Measurements from ENCODE around the gene CACNB2.

The CACNB2 gene

GRCh38 chr10:18140149-18140956 lies at the start of gene CACNB2:
Gene CACNB2 (plus strand): TSS chr10:18140424.
- peak; percentile 84 for DNase-seq

- DNase-seq, result no peak
Measured at GRCh38 chr10:18094332-18094731, 45.9 kb upstream of the CACNB2 start.

- DNase-seq, result no peak
Measured at GRCh38 chr10:18094793-18095192, 45.4 kb upstream of the CACNB2 start.

GRCh38 chr10:18097524-18097923 lies 42.7 kb upstream of the CACNB2 start:
- no peak for DNase-seq

GRCh38 chr10:18098201-18098600 lies 42.0 kb upstream of the CACNB2 start:
- no peak for DNase-seq

GRCh38 chr10:18099415-18099814 lies 40.8 kb upstream of the CACNB2 start:
- no peak for DNase-seq

GRCh38 chr10:18100669-18101068 lies 39.6 kb upstream of the CACNB2 start:
- DNase-seq, result no peak

- no peak for DNase-seq
Measured at GRCh38 chr10:18102404-18102803, 37.8 kb upstream of the CACNB2 start.

GRCh38 chr10:18104223-18104872 lies 35.9 kb upstream of the CACNB2 start:
- no peak for DNase-seq

GRCh38 chr10:18109341-18109870 lies 30.8 kb upstream of the CACNB2 start:
- no peak for DNase-seq

GRCh38 chr10:18113881-18114280 lies 26.3 kb upstream of the CACNB2 start:
- DNase-seq, result no peak

- DNase-seq, result no peak
Measured at GRCh38 chr10:18117276-18117675, 22.9 kb upstream of the CACNB2 start.

- DNase-seq, result no peak
Measured at GRCh38 chr10:18122753-18123152, 17.5 kb upstream of the CACNB2 start.

GRCh38 chr10:18133046-18133445 lies 7.2 kb upstream of the CACNB2 start:
- DNase-seq, result no peak

GRCh38 chr10:18134509-18134908 lies 5.7 kb upstream of the CACNB2 start:
- no peak for DNase-seq

- DNase-seq, result no peak
Measured at GRCh38 chr10:18134921-18135320, 5.3 kb upstream of the CACNB2 start.

GRCh38 chr10:18136073-18136791 lies 4.0 kb upstream of the CACNB2 start:
- no peak for DNase-seq

- no peak for DNase-seq
Measured at GRCh38 chr10:18137111-18137510, 3.1 kb upstream of the CACNB2 start.

GRCh38 chr10:18140957-18141845 lies 977 bp downstream of the CACNB2 start:
- DNase-seq, result peak; percentile 28

GRCh38 chr10:18142151-18142550 lies 1.9 kb downstream of the CACNB2 start:
- no peak for DNase-seq

- DNase-seq, result no peak
Measured at GRCh38 chr10:18144396-18144795, 4.2 kb downstream of the CACNB2 start.

- no peak for DNase-seq
Measured at GRCh38 chr10:18144928-18145327, 4.7 kb downstream of the CACNB2 start.

All from retina (tissue), 1 donor.